ENCODE measurements around the gene FKBP1B.

DNA sequence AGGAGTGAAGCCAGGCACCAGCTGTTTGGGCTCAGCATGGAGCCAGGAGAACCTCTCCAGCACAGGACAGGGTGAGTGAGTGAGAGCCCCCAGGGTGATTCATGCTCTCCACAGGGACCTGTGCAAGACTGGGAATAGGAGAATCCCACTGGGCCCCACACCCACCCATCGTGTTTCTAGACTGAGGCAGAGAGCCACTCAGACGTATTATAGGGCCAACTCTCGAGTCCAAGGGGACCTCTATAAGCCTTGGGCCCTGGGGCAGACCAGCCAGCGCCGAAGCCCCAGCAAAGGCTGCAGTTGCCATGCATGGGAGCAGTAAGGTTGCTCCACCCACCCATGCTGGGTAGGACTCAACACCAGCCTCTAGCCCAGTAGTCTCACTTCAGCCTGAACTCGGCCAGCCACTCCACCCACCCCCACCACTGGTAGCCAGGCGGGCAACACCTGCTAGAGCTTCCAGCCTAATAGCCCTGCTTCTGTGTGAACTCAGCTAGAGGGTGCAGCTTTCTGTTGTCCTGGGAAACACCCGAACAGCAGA, 54.6 kb downstream of the FKBP1B start:
- TF ChIP-seq CTCF (IDR thresholded peaks at IDR 0.05) (no peak), POLR2A (IDR thresholded peaks at IDR 0.05; ENCODE audit: low read length) (no peak), RAD21 (conservative IDR thresholded peaks at IDR 0.05 in 1 of 2, IDR thresholded peaks at IDR 0.05 in 1 of 2) (no peak), ESRRA (IDR thresholded peaks at IDR 0.05; ENCODE audit: borderline replicate concordance, low read length) (no peak)

Data from A549 (cell line).